Glutamatergic neuron (in vitro differentiated cells): Measurements from ENCODE around the gene FAM3D. TPM values are rescaled to one million over a fixed set of nuclear protein-coding genes. Genes with fewer than 3 reads are reported as not detected.

ENCODE experiments used
- total RNA-seq: library from RNA; stranded (reverse); fragmentation: NEBNext Ultra II Directional; extraction: Animal tissue kit (Norgen Biotek cat#: 25700); gene quantifications from one replicate; pipeline ENCODE4 v1.2.1, GENCODE V29; 2021; ENCODE audit not compliant: unreplicated experiment

Gene FAM3D
- total RNA-seq, 1 donor from 2014 or later = not detected

Other genes with a start within 250 kb of the FAM3D start
- 67.6 TPM for gene PDHB, start 232.9 kb downstream of the FAM3D start, total RNA-seq
- gene KCTD6, start 174.7 kb downstream of the FAM3D start, total RNA-seq = 21.1 TPM
- gene ACOX2, start 129.6 kb downstream of the FAM3D start, total RNA-seq = 0.59 TPM
- gene FAM107A, start 89.4 kb downstream of the FAM3D start, total RNA-seq = not detected